Uterine smooth muscle cell (primary cell): ENCODE data around the gene FAM20A. TPM values are rescaled to one million over a fixed set of nuclear protein-coding genes. Genes with fewer than 3 reads are reported as not detected.

Experiments
- total RNA-seq: library from RNA; depleted of rRNA; stranded (reverse); fragments of >200 nt; gene quantifications from 2 replicates; pipeline ENCODE4 v1.2.3, GENCODE V29; 2014

The FAM20A gene
- 12.2 and 26.7 TPM in 2 replicates for total RNA-seq

GRCh38 chr17:68600931-68601564 is at the start of gene FAM20A:
FAM20A (minus strand) TSS chr17:68601367; CDS start chr17:68600666, 701 bp downstream.

GRCh38 chr17:68512247-68512959 is 88.8 kb downstream of the FAM20A start, which contains the start of gene PRKAR1A:
PRKAR1A (plus strand) TSS chr17:68512430; CDS start chr17:68515400, 2,970 bp downstream.

Other genes starting within 250 kb of the FAM20A start
- gene WIPI1, start 143.9 kb downstream of the FAM20A start, total RNA-seq = 95.3 and 186 TPM in 2 replicates
- gene PRKAR1A, start 88.9 kb downstream of the FAM20A start, total RNA-seq = 461 and 491 TPM in 2 replicates